Esophagus muscularis mucosa (tissue), 4 donors: Measurements from ENCODE around the gene N4BP2L1.

Experiments used
- EP300 ChIP-seq: sonication (generic); formaldehyde crosslinking; IDR thresholded peaks from one replicate; pipeline ENCODE4 v1.6.1; 2017; ENCODE audit warnings: antibody characterized with exemption
- POLR2A ChIP-seq: fragments of 450-650 bp; IDR thresholded peaks from one replicate; pipeline ENCODE4 v1.6.1; 2017; ENCODE audit warnings: antibody characterized with exemption, moderate library complexity, mild to moderate bottlenecking, low read depth
- POLR2AphosphoS5 ChIP-seq, 2 donors: sonication (generic); formaldehyde crosslinking; IDR thresholded peaks; one replicate each; pipeline ENCODE4 v1.6.1; 2017; ENCODE audit warnings: antibody characterized with exemption in 2 of 2
- TF ChIP-seq, protein P1 (sequence below), 3 experiments: fragments of 200-600 bp in 2 of 3; fragments of 450-650 bp in 1 of 3; sonication (generic) in 2 of 3; IDR thresholded peaks; one replicate each; pipeline ENCODE4 v1.5.1; 2017 to 2019; ENCODE audit warnings: antibody characterized with exemption in 3 of 3, mild to moderate bottlenecking in 2 of 3, moderate library complexity in 1 of 3

DNA sequence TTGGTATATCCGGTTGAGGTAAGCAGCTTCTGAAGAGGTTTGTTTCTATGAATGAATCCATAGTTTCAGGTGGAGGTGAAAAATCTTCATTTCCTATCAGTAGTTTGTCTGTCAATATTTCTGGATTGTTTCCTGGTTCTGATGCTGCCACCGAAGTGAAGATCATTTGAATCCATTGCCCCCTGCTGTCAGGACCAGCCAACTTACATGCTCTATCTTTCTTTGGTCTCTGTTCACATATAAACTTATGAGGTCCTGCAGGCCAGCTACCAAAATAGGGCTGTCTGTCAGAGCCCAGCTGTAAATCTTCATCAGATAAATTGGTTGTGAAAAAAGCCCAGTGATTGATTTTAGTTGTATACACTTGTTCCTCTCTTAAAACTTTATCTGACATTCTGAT, 15.2 kb upstream of the N4BP2L1 start:
- TF ChIP-seq EP300: no peak
- TF ChIP-seq POLR2A: no peak
- TF ChIP-seq, protein P1, sequence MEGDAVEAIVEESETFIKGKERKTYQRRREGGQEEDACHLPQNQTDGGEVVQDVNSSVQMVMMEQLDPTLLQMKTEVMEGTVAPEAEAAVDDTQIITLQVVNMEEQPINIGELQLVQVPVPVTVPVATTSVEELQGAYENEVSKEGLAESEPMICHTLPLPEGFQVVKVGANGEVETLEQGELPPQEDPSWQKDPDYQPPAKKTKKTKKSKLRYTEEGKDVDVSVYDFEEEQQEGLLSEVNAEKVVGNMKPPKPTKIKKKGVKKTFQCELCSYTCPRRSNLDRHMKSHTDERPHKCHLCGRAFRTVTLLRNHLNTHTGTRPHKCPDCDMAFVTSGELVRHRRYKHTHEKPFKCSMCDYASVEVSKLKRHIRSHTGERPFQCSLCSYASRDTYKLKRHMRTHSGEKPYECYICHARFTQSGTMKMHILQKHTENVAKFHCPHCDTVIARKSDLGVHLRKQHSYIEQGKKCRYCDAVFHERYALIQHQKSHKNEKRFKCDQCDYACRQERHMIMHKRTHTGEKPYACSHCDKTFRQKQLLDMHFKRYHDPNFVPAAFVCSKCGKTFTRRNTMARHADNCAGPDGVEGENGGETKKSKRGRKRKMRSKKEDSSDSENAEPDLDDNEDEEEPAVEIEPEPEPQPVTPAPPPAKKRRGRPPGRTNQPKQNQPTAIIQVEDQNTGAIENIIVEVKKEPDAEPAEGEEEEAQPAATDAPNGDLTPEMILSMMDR (IDR thresholded peaks at IDR 0.05): peak in 2 of 3 experiments; percentile 18 to 25
- no peak for TF ChIP-seq POLR2AphosphoS5 (IDR thresholded peaks at IDR 0.05)
